ENCODE results near the gene PBX1.

DNA sequence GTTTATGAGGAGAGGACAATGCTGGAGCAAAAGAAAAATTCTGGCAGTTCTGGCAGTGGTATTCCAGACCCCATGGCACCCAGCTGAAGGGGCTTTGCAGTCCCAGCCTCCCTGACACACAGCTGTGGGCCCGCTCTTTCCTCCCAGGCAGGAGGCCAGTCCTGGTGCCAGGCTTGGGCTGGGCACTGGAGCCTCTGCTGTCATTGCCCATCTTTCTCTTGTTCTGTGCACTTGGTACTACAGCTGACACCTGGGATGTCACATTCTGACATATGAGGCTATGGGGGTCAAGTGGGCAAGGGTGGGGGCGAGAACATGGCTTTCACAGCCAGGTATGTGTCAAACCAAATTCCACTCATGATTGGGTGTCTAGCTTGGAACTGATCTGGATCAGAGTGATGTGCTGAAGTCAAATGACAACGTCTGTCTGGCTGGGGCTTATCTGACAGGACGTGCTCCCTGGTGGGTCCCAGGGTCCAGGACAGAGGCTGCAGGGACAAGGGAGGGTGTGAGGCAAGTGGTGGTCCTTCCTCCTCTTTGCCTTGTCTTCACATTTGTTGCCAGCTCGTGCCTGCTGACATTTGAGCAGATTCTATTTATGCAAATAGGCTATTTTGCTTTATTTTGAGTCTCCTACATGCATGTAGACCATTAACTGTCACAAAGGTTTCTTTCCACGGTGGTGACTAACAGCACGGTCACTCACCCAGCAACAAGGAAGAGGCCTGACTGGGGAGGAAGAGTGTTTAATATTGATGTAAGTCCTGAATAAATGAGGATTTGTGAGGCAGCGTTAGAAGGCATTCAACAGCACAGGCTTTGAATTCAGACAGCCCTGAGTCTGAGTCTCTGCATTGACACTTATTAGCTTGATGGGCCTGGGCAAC is 336.3 kb downstream of the PBX1 start:
- TF ChIP-seq POLR2A (IDR thresholded peaks at IDR 0.05; ENCODE audit: low read depth, low read length) (no peak), SPI1 (IDR thresholded peaks at IDR 0.05; ENCODE audit: low read depth, low read length) (no peak)

Measured in GM12891 (cell line).